K562 (cell line): ENCODE data around the gene AP2A2. TPM values are rescaled to one million over a fixed set of nuclear protein-coding genes. Genes with fewer than 3 reads are reported as not detected.

Experiments used
- ATAC-seq: fragments of 200-7000 bp; cut with Tn5 transposase; 3 replicates; pipeline ENCODE4 v1.9.1; 2020; ENCODE audit warnings: moderate library complexity
- BruUV-seq: library from RNA; stranded (reverse); fragments of 400-500 nt; replicated peaks from 2 replicates; lab custom pipeline; 2021; lab: Mats Ljungman, UMichigan
- CTCF ChIA-PET: fragments of 300-600 bp; formaldehyde crosslinking; extraction: SDS; loops from one replicate; lab custom pipeline; 2021; ENCODE audit warnings: low intra/inter-chr PET ratio; lab: Yijun Ruan, JAX
- POLR2A ChIA-PET: fragments of 300-600, 350-650 bp; sonication (Branson Sonifier 250); formaldehyde crosslinking; extraction: SDS; loops from one replicate; lab custom pipeline; 2021; ENCODE audit warnings: antibody characterized with exemption, inconsistent platforms; lab: Yijun Ruan, JAX
- DNase-seq, 4 experiments: peaks; one replicate each; pipeline versions ENCODE4 v3.0.0 to v3.0.0-alpha.2; 2011 to 2018; ENCODE audit warnings: low spot score in 3 of 4, mixed read lengths in 3 of 4; ENCODE audit errors: extremely low read depth in 1 of 4
- FAIRE-seq: peaks from 2 replicates; lab custom pipeline; 2011; peaks lifted over from hg19 to GRCh38; lab: Jason Lieb, UNC
- H2AFZ ChIP-seq: 2 replicates; pipeline ENCODE4 v1.6.0; 2011; ENCODE audit warnings: low read depth, low read length, control low read depth, inconsistent platforms
- H3K27ac ChIP-seq: fragments of 200-600 bp; 3 replicates; pipeline ENCODE4 v1.8.0; 2011; ENCODE audit warnings: low read depth, mild to moderate bottlenecking, control low read depth, inconsistent platforms, low read length, moderate library complexity, mixed read lengths; ENCODE audit errors: extremely low read depth
- H3K27me3 ChIP-seq, 2 experiments: fragments of 300-600 bp in 1 of 2; 2 replicates in 1 of 2; 3 replicates in 1 of 2; pipeline versions ENCODE4 v1.6.0 to v1.8.0; 2011; ENCODE audit warnings: inconsistent platforms in 2 of 2, low read length in 2 of 2, mild to moderate bottlenecking in 1 of 2, mixed read lengths in 1 of 2, moderate library complexity in 1 of 2; ENCODE audit not compliant: control insufficient read depth in 2 of 2, insufficient read depth in 2 of 2
- H3K36me3 ChIP-seq: fragments of 300-600 bp; 3 replicates; pipeline ENCODE4 v1.8.0; 2011; ENCODE audit warnings: mild to moderate bottlenecking, low read length, inconsistent platforms; ENCODE audit not compliant: control insufficient read depth, insufficient read depth
- H3K4me1 ChIP-seq, 2 experiments: fragments of 200-600 bp in 1 of 2; replicated peaks in 1 of 2; 2 replicates in 1 of 2; 3 replicates in 1 of 2; pipeline versions ENCODE4 v1.5.1 to v1.8.0; 2011; ENCODE audit warnings: inconsistent platforms in 2 of 2, low read length in 2 of 2, mild to moderate bottlenecking in 1 of 2, mixed read lengths in 1 of 2, moderate library complexity in 1 of 2; ENCODE audit not compliant: control insufficient read depth in 2 of 2, insufficient read depth in 2 of 2
- H3K4me2 ChIP-seq: 2 replicates; pipeline ENCODE4 v1.6.1; 2011; ENCODE audit warnings: low read length, control low read depth, inconsistent platforms, mixed read lengths; ENCODE audit not compliant: insufficient read depth
- H3K4me3 ChIP-seq: fragments of 200-600 bp; sonication (generic), shearing (Covaris generic); 2 replicates; pipeline ENCODE4 v1.5.1; 2016; ENCODE audit warnings: control low read depth, inconsistent platforms
- H3K79me2 ChIP-seq: fragments of 200-600 bp; 3 replicates; pipeline ENCODE4 v1.8.0; 2011; ENCODE audit warnings: low read length, inconsistent platforms; ENCODE audit not compliant: control insufficient read depth, insufficient read depth
- H3K9ac ChIP-seq, 2 experiments: 2 replicates each; pipeline versions ENCODE4 v1.6.0 to v1.6.1; 2011; ENCODE audit warnings: low read depth in 2 of 2, low read length in 2 of 2, control low read depth in 1 of 2, inconsistent platforms in 1 of 2, mild to moderate bottlenecking in 1 of 2, mixed read lengths in 1 of 2; ENCODE audit not compliant: insufficient read depth in 1 of 2
- H3K9me1 ChIP-seq: one replicate; pipeline ENCODE4 v1.6.0; 2011; ENCODE audit warnings: inconsistent platforms, mild to moderate bottlenecking, low read length, moderate library complexity; ENCODE audit not compliant: control insufficient read depth, insufficient read depth
- H3K9me3 ChIP-seq: replicated peaks from 2 replicates; pipeline ENCODE4 v1.5.1; 2011; ENCODE audit warnings: low read depth, low read length, inconsistent platforms; ENCODE audit not compliant: control insufficient read depth, insufficient read depth
- H4K20me1 ChIP-seq: replicated peaks from 2 replicates; pipeline ENCODE4 v1.6.1; 2011; ENCODE audit warnings: low read length, inconsistent platforms, mixed read lengths; ENCODE audit not compliant: control insufficient read depth, insufficient read depth
- ATF7 ChIP-seq: fragments of 450-650 bp; IDR thresholded peaks from 2 replicates; pipeline ENCODE4 v1.7.1; 2014; ENCODE audit warnings: mild to moderate bottlenecking, moderate library complexity
- ETS2 ChIP-seq: IDR thresholded peaks from 2 replicates; pipeline ENCODE4 v1.6.1; 2016; ENCODE audit warnings: borderline replicate concordance, missing genetic modification characterization, mild to moderate bottlenecking, moderate library complexity, missing compliant biosample characterization; ENCODE audit not compliant: poor library complexity, severe bottlenecking
- HMGN3 ChIP-seq: IDR thresholded peaks from 2 replicates; pipeline ENCODE4 v1.6.1; 2011; ENCODE audit warnings: borderline replicate concordance, low read depth, mild to moderate bottlenecking, mixed read lengths, low read length; ENCODE audit not compliant: insufficient read length; ENCODE audit errors: extremely low read depth
- HNRNPH1 ChIP-seq: fragments of 200-400 bp; formaldehyde crosslinking; optimal IDR thresholded peaks from 2 replicates; pipeline ENCODE3; 2017; ENCODE audit warnings: low read depth, mild to moderate bottlenecking, low read length, moderate library complexity
- KLF16 ChIP-seq: IDR thresholded peaks from 2 replicates; pipeline ENCODE4 v1.6.1; 2016; ENCODE audit warnings: antibody characterized with exemption
- NBN ChIP-seq: fragments of 450-650 bp; IDR thresholded peaks from 2 replicates; pipeline ENCODE4 v1.6.1; 2016; ENCODE audit warnings: low read depth, mild to moderate bottlenecking
- NFXL1 ChIP-seq: fragments of 450-650 bp; formaldehyde crosslinking; IDR thresholded peaks from 2 replicates; pipeline ENCODE4 v1.4.0; 2021; ENCODE audit warnings: mild to moderate bottlenecking
- NFYB ChIP-seq: IDR thresholded peaks from 2 replicates; pipeline ENCODE4 v1.6.1; 2011; ENCODE audit warnings: mild to moderate bottlenecking, moderate library complexity; ENCODE audit not compliant: insufficient read length; ENCODE audit errors: extremely low read depth
- PHF8 ChIP-seq: fragments of 200-600 bp; sonication (generic); IDR thresholded peaks from 2 replicates; pipeline ENCODE4 v1.6.1; 2012; ENCODE audit warnings: mixed run types, mild to moderate bottlenecking, inconsistent platforms, low read length, moderate library complexity, borderline replicate concordance
- RHOXF2B ChIP-seq: fragments of 250-450 bp; sonication (Bioruptor Pico); conservative IDR thresholded peaks from 2 replicates; pipeline ENCODE4 v1.5.1; 2021
- SP1 ChIP-seq: sonication (generic); formaldehyde crosslinking; IDR thresholded peaks from 2 replicates; pipeline ENCODE4 v1.8.1; 2022; ENCODE audit warnings: mild to moderate bottlenecking, missing genetic modification reagents
- SPI1 ChIP-seq: IDR thresholded peaks from 2 replicates; pipeline ENCODE4 v1.6.1; 2011; ENCODE audit warnings: low read depth, low read length, control low read depth, borderline replicate concordance
- TAF7 ChIP-seq: fragments of 450-650 bp; IDR thresholded peaks from 2 replicates; pipeline ENCODE4 v1.6.1; 2016; ENCODE audit warnings: missing genetic modification characterization, missing compliant biosample characterization
- TSHZ1 ChIP-seq: fragments of 250-450 bp; sonication (Bioruptor Pico); IDR thresholded peaks from 2 replicates; pipeline ENCODE4 v1.4.0; 2020; ENCODE audit warnings: mild to moderate bottlenecking, moderate library complexity
- XRCC5 ChIP-seq: fragments of 200-400 bp; formaldehyde crosslinking; IDR thresholded peaks from 2 replicates; pipeline ENCODE4 v1.6.1; 2017; ENCODE audit warnings: low read depth, mild to moderate bottlenecking, low read length
- YY1 ChIP-seq, 3 experiments: IDR thresholded peaks; 2 replicates each; pipeline ENCODE4 v1.6.1; 2011; ENCODE audit warnings: low read length in 2 of 3, mild to moderate bottlenecking in 2 of 3, moderate library complexity in 2 of 3, borderline replicate concordance in 1 of 3, control low read depth in 1 of 3, low read depth in 1 of 3; ENCODE audit not compliant: insufficient read depth in 3 of 3, insufficient replicate concordance in 2 of 3, control insufficient read depth in 1 of 3, insufficient read length in 1 of 3; ENCODE audit errors: extremely low read depth in 1 of 3
- ZNF507 ChIP-seq: conservative IDR thresholded peaks from 2 replicates; pipeline ENCODE4 v1.6.1; 2017; ENCODE audit warnings: missing genetic modification characterization, missing compliant biosample characterization
- ZNF764 ChIP-seq: fragments of 250-450 bp; sonication (Bioruptor Pico); IDR thresholded peaks from 2 replicates; pipeline ENCODE4 v1.4.0; 2020; ENCODE audit warnings: low read depth, mild to moderate bottlenecking, moderate library complexity
- WGBS: fragments of 100-300 bp; shearing (Covaris generic); methylation state at CpG from one replicate; pipeline ENCODE4 v1.1.6; 2016; ENCODE audit warnings: low coverage, mixed read lengths; ENCODE audit not compliant: insufficient coverage; ENCODE audit errors: missing lambda C conversion rate; 5-methylcytosine and 5-hydroxymethylcytosine counted together
- in situ Hi-C: fragments of 300-500 bp; cut with MboI; formaldehyde crosslinking; loops from 4 replicates; pipeline ENCODE4 v1.15.0; 2018; ENCODE audit warnings: inconsistent platforms, mixed read lengths
- intact Hi-C: fragments of 100-400 bp; cut with micrococcal nuclease; formaldehyde crosslinking; loops from 2 replicates; pipeline ENCODE4 v1.14.2; 2022
- polyA plus RNA-seq, 8 experiments: library from polyadenylated mRNA; depleted of rRNA in 4 of 8; stranded (reverse) in 5 of 8; unstranded in 3 of 8; fragments of >200 nt; fragmentation: Nextera tagmentation in 2 of 8; fragmentation: Illumina TruSeq in 1 of 8; extraction: Ambion mirVana in 2 of 8; extraction: Trizol in 1 of 8; gene quantifications; 2 replicates each; pipeline versions ENCODE4 v1.2.1 to v1.2.3, GENCODE V29; 2011 to 2014; ENCODE audit warnings: inconsistent platforms in 1 of 8, missing spikeins in 1 of 8
- total RNA-seq, 7 experiments: library from RNA; depleted of rRNA in 6 of 7; stranded (reverse); fragments of >200 nt in 6 of 7; fragmentation: Illumina TruSeq in 2 of 7; extraction: Trizol in 2 of 7; gene quantifications; 2 replicates each; pipeline versions ENCODE4 v1.2.1 to v1.2.3, GENCODE V29; 2011 to 2021; ENCODE audit warnings: low replicate concordance in 1 of 7

Gene AP2A2
- total and polyA plus RNA-seq, 9 of the 15 experiments (the other 6 are each of a cell fraction or from before 2014, with no cell fraction given): 0.69 to 41.7 (median 15.2) TPM

- Histone ChIP-seq H3K9me1 (peaks cover 9% of the 10 kb centered on the region), H3K27ac (no peak overlapping the region), H3K79me2 (no peaks in the 10 kb centered on the region), H3K27me3 (peaks cover 2 to 65% of the 10 kb centered on the region in 2 experiments; a peak in 4 of 5 replicates), H3K9me3 (no peaks in the 10 kb centered on the region), H3K4me1 (peaks cover 0 to 21% of the 10 kb centered on the region in 2 experiments; a peak in 1 of 5 replicates), H3K36me3 (no peaks in the 10 kb centered on the region), H4K20me1 (no peaks in the 10 kb centered on the region; the same call in 1 of the 2 replicates), H3K9ac (no peak overlapping the region), H3K4me2 (no peak overlapping the region), H2AFZ (no peak overlapping the region), H3K4me3 (no peak overlapping the region)
- no peak for ATAC-seq
- no peak for FAIRE-seq
- ChIA-PET CTCF (no interaction called here), POLR2A (interaction anchor here (1.1 kb wide), 1 partner anchor 23 kb away, joined by 3 read pairs; no protein-coding TSS in a partner anchor)
- TF ChIP-seq TSHZ1 (CRISPR knock-in tag) (no peak), TAF7 (tag) (no peak), SP1 (CRISPR knock-in tag) (no peak), ETS2 (tag) (no peak), RHOXF2B (CRISPR knock-in tag) (no peak), NBN (no peak), NFYB (no peak), ATF7 (no peak), SPI1 (no peak), YY1 (IDR thresholded peaks at IDR 0.05; ENCODE audit: borderline replicate concordance in 1 of 3, control insufficient read depth in 1 of 3, extremely low read depth in 1 of 3, insufficient read depth in 3 of 3, insufficient read length in 1 of 3, insufficient replicate concordance in 2 of 3, low read depth in 1 of 3, low read length in 2 of 3) (no peak), XRCC5 (no peak), ZNF764 (CRISPR knock-in tag) (no peak), HMGN3 (no peak), HNRNPH1 (no peak), NFXL1 (CRISPR knock-in tag) (no peak), PHF8 (no peak), ZNF507 (no peak), KLF16 (no peak)
- in situ Hi-C loops (no loop called here), intact Hi-C loops (no loop called here)
- 24% methylated on average over 21 of the region's 21 CpGs for WGBS
- no peak for DNase-seq
- no TSS peak for BruUV-seq
These were observed 93.7 kb downstream of the AP2A2 start for GRCh38 chr11:1019321-1019910.
